Esophagus muscularis mucosa (tissue), 4 donors: Measurements from ENCODE around the gene UBE2O.

Source experiments
- EP300 ChIP-seq: sonication (generic); formaldehyde crosslinking; IDR thresholded peaks from one replicate; pipeline ENCODE4 v1.6.1; 2017; ENCODE audit warnings: antibody characterized with exemption
- POLR2A ChIP-seq: fragments of 450-650 bp; IDR thresholded peaks from one replicate; pipeline ENCODE4 v1.6.1; 2017; ENCODE audit warnings: antibody characterized with exemption, moderate library complexity, mild to moderate bottlenecking, low read depth
- POLR2AphosphoS5 ChIP-seq, 2 donors: sonication (generic); formaldehyde crosslinking; IDR thresholded peaks; one replicate each; pipeline ENCODE4 v1.6.1; 2017; ENCODE audit warnings: antibody characterized with exemption in 2 of 2
- TF ChIP-seq, protein P1 (sequence below), 3 experiments: fragments of 200-600 bp in 2 of 3; fragments of 450-650 bp in 1 of 3; sonication (generic) in 2 of 3; IDR thresholded peaks; one replicate each; pipeline ENCODE4 v1.5.1; 2017 to 2019; ENCODE audit warnings: antibody characterized with exemption in 3 of 3, mild to moderate bottlenecking in 2 of 3, moderate library complexity in 1 of 3

DNA sequence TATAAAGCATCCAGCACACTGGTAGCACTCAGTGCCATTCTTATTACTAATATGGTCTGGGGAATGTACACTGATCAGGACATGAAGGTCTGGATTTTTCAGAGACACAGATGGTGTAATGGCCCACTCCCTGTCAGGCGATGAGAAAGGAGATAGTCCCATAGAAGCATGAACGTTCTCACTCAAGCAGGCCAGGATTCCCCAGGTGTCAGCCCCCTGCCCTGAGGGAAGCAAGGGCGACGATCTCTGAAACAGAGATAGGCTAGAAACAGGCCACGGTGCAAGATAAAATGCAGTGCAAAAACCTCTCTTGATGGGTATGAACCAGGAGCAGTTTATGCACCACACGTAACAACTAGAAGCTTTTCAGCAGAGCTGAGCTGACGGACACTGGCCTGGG is 109.8 kb downstream of the UBE2O start:
- TF ChIP-seq, protein P1, sequence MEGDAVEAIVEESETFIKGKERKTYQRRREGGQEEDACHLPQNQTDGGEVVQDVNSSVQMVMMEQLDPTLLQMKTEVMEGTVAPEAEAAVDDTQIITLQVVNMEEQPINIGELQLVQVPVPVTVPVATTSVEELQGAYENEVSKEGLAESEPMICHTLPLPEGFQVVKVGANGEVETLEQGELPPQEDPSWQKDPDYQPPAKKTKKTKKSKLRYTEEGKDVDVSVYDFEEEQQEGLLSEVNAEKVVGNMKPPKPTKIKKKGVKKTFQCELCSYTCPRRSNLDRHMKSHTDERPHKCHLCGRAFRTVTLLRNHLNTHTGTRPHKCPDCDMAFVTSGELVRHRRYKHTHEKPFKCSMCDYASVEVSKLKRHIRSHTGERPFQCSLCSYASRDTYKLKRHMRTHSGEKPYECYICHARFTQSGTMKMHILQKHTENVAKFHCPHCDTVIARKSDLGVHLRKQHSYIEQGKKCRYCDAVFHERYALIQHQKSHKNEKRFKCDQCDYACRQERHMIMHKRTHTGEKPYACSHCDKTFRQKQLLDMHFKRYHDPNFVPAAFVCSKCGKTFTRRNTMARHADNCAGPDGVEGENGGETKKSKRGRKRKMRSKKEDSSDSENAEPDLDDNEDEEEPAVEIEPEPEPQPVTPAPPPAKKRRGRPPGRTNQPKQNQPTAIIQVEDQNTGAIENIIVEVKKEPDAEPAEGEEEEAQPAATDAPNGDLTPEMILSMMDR (IDR thresholded peaks at IDR 0.05), result no peak
- TF ChIP-seq EP300 (no peak), POLR2A (no peak), POLR2AphosphoS5 (IDR thresholded peaks at IDR 0.05) (no peak)
